K562 (cell line): Measurements from ENCODE around the gene NOTO. TPM values are rescaled to one million over a fixed set of nuclear protein-coding genes. Genes with fewer than 3 reads are reported as not detected.

Experiments
- ATAC-seq: fragments of 200-7000 bp; cut with Tn5 transposase; 3 replicates; pipeline ENCODE4 v1.9.1; 2020; ENCODE audit warnings: moderate library complexity
- BruUV-seq: library from RNA; stranded (reverse); fragments of 400-500 nt; replicated peaks from 2 replicates; lab custom pipeline; 2021; lab: Mats Ljungman, UMichigan
- CTCF ChIA-PET: fragments of 300-600 bp; formaldehyde crosslinking; extraction: SDS; loops from one replicate; lab custom pipeline; 2021; ENCODE audit warnings: low intra/inter-chr PET ratio; lab: Yijun Ruan, JAX
- POLR2A ChIA-PET: fragments of 300-600, 350-650 bp; sonication (Branson Sonifier 250); formaldehyde crosslinking; extraction: SDS; loops from one replicate; lab custom pipeline; 2021; ENCODE audit warnings: antibody characterized with exemption, inconsistent platforms; lab: Yijun Ruan, JAX
- DNase-seq, 4 experiments: peaks; one replicate each; pipeline versions ENCODE4 v3.0.0 to v3.0.0-alpha.2; 2011 to 2018; ENCODE audit warnings: low spot score in 3 of 4, mixed read lengths in 3 of 4; ENCODE audit errors: extremely low read depth in 1 of 4
- FAIRE-seq: peaks from 2 replicates; lab custom pipeline; 2011; peaks lifted over from hg19 to GRCh38; lab: Jason Lieb, UNC
- H2AFZ ChIP-seq: 2 replicates; pipeline ENCODE4 v1.6.0; 2011; ENCODE audit warnings: low read depth, low read length, control low read depth, inconsistent platforms
- H3K27ac ChIP-seq: fragments of 200-600 bp; 3 replicates; pipeline ENCODE4 v1.8.0; 2011; ENCODE audit warnings: low read depth, mild to moderate bottlenecking, control low read depth, inconsistent platforms, low read length, moderate library complexity, mixed read lengths; ENCODE audit errors: extremely low read depth
- H3K27me3 ChIP-seq, 2 experiments: fragments of 300-600 bp in 1 of 2; 2 replicates in 1 of 2; 3 replicates in 1 of 2; pipeline versions ENCODE4 v1.6.0 to v1.8.0; 2011; ENCODE audit warnings: inconsistent platforms in 2 of 2, low read length in 2 of 2, mild to moderate bottlenecking in 1 of 2, mixed read lengths in 1 of 2, moderate library complexity in 1 of 2; ENCODE audit not compliant: control insufficient read depth in 2 of 2, insufficient read depth in 2 of 2
- H3K36me3 ChIP-seq: fragments of 300-600 bp; 3 replicates; pipeline ENCODE4 v1.8.0; 2011; ENCODE audit warnings: mild to moderate bottlenecking, low read length, inconsistent platforms; ENCODE audit not compliant: control insufficient read depth, insufficient read depth
- H3K4me1 ChIP-seq, 2 experiments: fragments of 200-600 bp in 1 of 2; replicated peaks in 1 of 2; 2 replicates in 1 of 2; 3 replicates in 1 of 2; pipeline versions ENCODE4 v1.5.1 to v1.8.0; 2011; ENCODE audit warnings: inconsistent platforms in 2 of 2, low read length in 2 of 2, mild to moderate bottlenecking in 1 of 2, mixed read lengths in 1 of 2, moderate library complexity in 1 of 2; ENCODE audit not compliant: control insufficient read depth in 2 of 2, insufficient read depth in 2 of 2
- H3K4me2 ChIP-seq: 2 replicates; pipeline ENCODE4 v1.6.1; 2011; ENCODE audit warnings: low read length, control low read depth, inconsistent platforms, mixed read lengths; ENCODE audit not compliant: insufficient read depth
- H3K4me3 ChIP-seq: fragments of 200-600 bp; sonication (generic), shearing (Covaris generic); 2 replicates; pipeline ENCODE4 v1.5.1; 2016; ENCODE audit warnings: control low read depth, inconsistent platforms
- H3K79me2 ChIP-seq: fragments of 200-600 bp; 3 replicates; pipeline ENCODE4 v1.8.0; 2011; ENCODE audit warnings: low read length, inconsistent platforms; ENCODE audit not compliant: control insufficient read depth, insufficient read depth
- H3K9ac ChIP-seq, 2 experiments: 2 replicates each; pipeline versions ENCODE4 v1.6.0 to v1.6.1; 2011; ENCODE audit warnings: low read depth in 2 of 2, low read length in 2 of 2, control low read depth in 1 of 2, inconsistent platforms in 1 of 2, mild to moderate bottlenecking in 1 of 2, mixed read lengths in 1 of 2; ENCODE audit not compliant: insufficient read depth in 1 of 2
- H3K9me1 ChIP-seq: one replicate; pipeline ENCODE4 v1.6.0; 2011; ENCODE audit warnings: inconsistent platforms, mild to moderate bottlenecking, low read length, moderate library complexity; ENCODE audit not compliant: control insufficient read depth, insufficient read depth
- H3K9me3 ChIP-seq: replicated peaks from 2 replicates; pipeline ENCODE4 v1.5.1; 2011; ENCODE audit warnings: low read depth, low read length, inconsistent platforms; ENCODE audit not compliant: control insufficient read depth, insufficient read depth
- H4K20me1 ChIP-seq: replicated peaks from 2 replicates; pipeline ENCODE4 v1.6.1; 2011; ENCODE audit warnings: low read length, inconsistent platforms, mixed read lengths; ENCODE audit not compliant: control insufficient read depth, insufficient read depth
- WGBS: fragments of 100-300 bp; shearing (Covaris generic); methylation state at CpG from one replicate; pipeline ENCODE4 v1.1.6; 2016; ENCODE audit warnings: low coverage, mixed read lengths; ENCODE audit not compliant: insufficient coverage; ENCODE audit errors: missing lambda C conversion rate; 5-methylcytosine and 5-hydroxymethylcytosine counted together
- in situ Hi-C: fragments of 300-500 bp; cut with MboI; formaldehyde crosslinking; loops from 4 replicates; pipeline ENCODE4 v1.15.0; 2018; ENCODE audit warnings: inconsistent platforms, mixed read lengths
- intact Hi-C: fragments of 100-400 bp; cut with micrococcal nuclease; formaldehyde crosslinking; loops from 2 replicates; pipeline ENCODE4 v1.14.2; 2022
- polyA plus RNA-seq, 8 experiments: library from polyadenylated mRNA; depleted of rRNA in 4 of 8; stranded (reverse) in 5 of 8; unstranded in 3 of 8; fragments of >200 nt; fragmentation: Nextera tagmentation in 2 of 8; fragmentation: Illumina TruSeq in 1 of 8; extraction: Ambion mirVana in 2 of 8; extraction: Trizol in 1 of 8; gene quantifications; 2 replicates each; pipeline versions ENCODE4 v1.2.1 to v1.2.3, GENCODE V29; 2011 to 2014; ENCODE audit warnings: inconsistent platforms in 1 of 8, missing spikeins in 1 of 8
- total RNA-seq, 7 experiments: library from RNA; depleted of rRNA in 6 of 7; stranded (reverse); fragments of >200 nt in 6 of 7; fragmentation: Illumina TruSeq in 2 of 7; extraction: Trizol in 2 of 7; gene quantifications; 2 replicates each; pipeline versions ENCODE4 v1.2.1 to v1.2.3, GENCODE V29; 2011 to 2021; ENCODE audit warnings: low replicate concordance in 1 of 7
- TF ChIP-seq, protein P1 (sequence below): fragments of 450-650 bp; IDR thresholded peaks from 2 replicates; pipeline ENCODE4 v1.6.1; 2016; ENCODE audit warnings: mild to moderate bottlenecking, moderate library complexity
- TF ChIP-seq, protein P2 (sequence below): fragments of 200-800 bp; sonication (Bioruptor generic); IDR thresholded peaks from 2 replicates; pipeline ENCODE4 v1.6.1; 2017; ENCODE audit warnings: missing genetic modification characterization, missing compliant biosample characterization

The NOTO gene
- total and polyA plus RNA-seq, 9 of the 15 experiments (the other 6 are each of a cell fraction or from before 2014, with no cell fraction given) = not detected

DNA sequence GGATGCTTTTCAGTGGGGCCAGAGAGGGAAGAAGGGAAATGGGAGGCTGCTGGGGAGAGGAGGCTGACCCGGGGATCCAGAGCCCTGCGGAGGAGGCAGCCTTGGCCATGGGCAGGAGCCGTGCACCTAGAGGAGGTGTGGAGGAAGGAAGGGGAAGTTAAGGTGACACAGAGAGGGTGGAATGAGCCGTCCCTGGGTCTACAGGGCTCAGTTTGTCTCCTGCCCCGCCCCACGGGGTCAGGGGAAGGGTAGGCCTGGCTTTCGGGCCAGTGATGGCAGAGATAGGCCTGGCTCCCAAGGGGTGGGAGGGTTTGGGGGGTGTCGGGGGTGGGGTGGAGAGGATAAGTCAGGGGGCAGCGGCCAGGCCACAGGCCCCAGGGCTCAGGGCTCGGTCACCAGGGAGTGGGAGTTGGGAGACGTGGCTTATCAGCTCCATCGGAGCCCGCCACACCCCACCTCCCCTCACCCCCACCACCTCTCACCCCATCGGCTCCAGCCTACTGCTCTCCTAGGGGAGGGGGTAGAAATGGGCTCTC, 39.5 kb upstream of the NOTO start:
- Histone ChIP-seq H3K9me1 (no peaks in the 10 kb centered on the region), H3K36me3 (no peaks in the 10 kb centered on the region), H4K20me1 (no peaks in the 10 kb centered on the region), H3K4me1 (peaks cover 5% of the 10 kb centered on the region in 2 experiments; a peak in 3 of 5 replicates), H3K4me3 (no peak overlapping the region), H2AFZ (peak overlapping the region; percentile 40; the same call in 1 of the 2 replicates), H3K9ac (peak overlapping the region in 1 of 2 experiments; percentile 32; a peak in 1 of 4 replicates), H3K79me2 (no peaks in the 10 kb centered on the region), H3K27ac (no peak overlapping the region), H3K9me3 (no peaks in the 10 kb centered on the region), H3K4me2 (no peak overlapping the region), H3K27me3 (peaks cover 1 to 8% of the 10 kb centered on the region in 2 experiments; a peak in 3 of 5 replicates)
- POLR2A ChIA-PET = interaction anchor here (0.6 to 1.0 kb wide), 2 partner anchors 12 to 24 kb away, joined by 3 to 4 read pairs; no protein-coding TSS in a partner anchor
- TF ChIP-seq, protein P1, sequence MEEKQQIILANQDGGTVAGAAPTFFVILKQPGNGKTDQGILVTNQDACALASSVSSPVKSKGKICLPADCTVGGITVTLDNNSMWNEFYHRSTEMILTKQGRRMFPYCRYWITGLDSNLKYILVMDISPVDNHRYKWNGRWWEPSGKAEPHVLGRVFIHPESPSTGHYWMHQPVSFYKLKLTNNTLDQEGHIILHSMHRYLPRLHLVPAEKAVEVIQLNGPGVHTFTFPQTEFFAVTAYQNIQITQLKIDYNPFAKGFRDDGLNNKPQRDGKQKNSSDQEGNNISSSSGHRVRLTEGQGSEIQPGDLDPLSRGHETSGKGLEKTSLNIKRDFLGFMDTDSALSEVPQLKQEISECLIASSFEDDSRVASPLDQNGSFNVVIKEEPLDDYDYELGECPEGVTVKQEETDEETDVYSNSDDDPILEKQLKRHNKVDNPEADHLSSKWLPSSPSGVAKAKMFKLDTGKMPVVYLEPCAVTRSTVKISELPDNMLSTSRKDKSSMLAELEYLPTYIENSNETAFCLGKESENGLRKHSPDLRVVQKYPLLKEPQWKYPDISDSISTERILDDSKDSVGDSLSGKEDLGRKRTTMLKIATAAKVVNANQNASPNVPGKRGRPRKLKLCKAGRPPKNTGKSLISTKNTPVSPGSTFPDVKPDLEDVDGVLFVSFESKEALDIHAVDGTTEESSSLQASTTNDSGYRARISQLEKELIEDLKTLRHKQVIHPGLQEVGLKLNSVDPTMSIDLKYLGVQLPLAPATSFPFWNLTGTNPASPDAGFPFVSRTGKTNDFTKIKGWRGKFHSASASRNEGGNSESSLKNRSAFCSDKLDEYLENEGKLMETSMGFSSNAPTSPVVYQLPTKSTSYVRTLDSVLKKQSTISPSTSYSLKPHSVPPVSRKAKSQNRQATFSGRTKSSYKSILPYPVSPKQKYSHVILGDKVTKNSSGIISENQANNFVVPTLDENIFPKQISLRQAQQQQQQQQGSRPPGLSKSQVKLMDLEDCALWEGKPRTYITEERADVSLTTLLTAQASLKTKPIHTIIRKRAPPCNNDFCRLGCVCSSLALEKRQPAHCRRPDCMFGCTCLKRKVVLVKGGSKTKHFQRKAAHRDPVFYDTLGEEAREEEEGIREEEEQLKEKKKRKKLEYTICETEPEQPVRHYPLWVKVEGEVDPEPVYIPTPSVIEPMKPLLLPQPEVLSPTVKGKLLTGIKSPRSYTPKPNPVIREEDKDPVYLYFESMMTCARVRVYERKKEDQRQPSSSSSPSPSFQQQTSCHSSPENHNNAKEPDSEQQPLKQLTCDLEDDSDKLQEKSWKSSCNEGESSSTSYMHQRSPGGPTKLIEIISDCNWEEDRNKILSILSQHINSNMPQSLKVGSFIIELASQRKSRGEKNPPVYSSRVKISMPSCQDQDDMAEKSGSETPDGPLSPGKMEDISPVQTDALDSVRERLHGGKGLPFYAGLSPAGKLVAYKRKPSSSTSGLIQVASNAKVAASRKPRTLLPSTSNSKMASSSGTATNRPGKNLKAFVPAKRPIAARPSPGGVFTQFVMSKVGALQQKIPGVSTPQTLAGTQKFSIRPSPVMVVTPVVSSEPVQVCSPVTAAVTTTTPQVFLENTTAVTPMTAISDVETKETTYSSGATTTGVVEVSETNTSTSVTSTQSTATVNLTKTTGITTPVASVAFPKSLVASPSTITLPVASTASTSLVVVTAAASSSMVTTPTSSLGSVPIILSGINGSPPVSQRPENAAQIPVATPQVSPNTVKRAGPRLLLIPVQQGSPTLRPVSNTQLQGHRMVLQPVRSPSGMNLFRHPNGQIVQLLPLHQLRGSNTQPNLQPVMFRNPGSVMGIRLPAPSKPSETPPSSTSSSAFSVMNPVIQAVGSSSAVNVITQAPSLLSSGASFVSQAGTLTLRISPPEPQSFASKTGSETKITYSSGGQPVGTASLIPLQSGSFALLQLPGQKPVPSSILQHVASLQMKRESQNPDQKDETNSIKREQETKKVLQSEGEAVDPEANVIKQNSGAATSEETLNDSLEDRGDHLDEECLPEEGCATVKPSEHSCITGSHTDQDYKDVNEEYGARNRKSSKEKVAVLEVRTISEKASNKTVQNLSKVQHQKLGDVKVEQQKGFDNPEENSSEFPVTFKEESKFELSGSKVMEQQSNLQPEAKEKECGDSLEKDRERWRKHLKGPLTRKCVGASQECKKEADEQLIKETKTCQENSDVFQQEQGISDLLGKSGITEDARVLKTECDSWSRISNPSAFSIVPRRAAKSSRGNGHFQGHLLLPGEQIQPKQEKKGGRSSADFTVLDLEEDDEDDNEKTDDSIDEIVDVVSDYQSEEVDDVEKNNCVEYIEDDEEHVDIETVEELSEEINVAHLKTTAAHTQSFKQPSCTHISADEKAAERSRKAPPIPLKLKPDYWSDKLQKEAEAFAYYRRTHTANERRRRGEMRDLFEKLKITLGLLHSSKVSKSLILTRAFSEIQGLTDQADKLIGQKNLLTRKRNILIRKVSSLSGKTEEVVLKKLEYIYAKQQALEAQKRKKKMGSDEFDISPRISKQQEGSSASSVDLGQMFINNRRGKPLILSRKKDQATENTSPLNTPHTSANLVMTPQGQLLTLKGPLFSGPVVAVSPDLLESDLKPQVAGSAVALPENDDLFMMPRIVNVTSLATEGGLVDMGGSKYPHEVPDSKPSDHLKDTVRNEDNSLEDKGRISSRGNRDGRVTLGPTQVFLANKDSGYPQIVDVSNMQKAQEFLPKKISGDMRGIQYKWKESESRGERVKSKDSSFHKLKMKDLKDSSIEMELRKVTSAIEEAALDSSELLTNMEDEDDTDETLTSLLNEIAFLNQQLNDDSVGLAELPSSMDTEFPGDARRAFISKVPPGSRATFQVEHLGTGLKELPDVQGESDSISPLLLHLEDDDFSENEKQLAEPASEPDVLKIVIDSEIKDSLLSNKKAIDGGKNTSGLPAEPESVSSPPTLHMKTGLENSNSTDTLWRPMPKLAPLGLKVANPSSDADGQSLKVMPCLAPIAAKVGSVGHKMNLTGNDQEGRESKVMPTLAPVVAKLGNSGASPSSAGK = no peak
- TF ChIP-seq, protein P2, sequence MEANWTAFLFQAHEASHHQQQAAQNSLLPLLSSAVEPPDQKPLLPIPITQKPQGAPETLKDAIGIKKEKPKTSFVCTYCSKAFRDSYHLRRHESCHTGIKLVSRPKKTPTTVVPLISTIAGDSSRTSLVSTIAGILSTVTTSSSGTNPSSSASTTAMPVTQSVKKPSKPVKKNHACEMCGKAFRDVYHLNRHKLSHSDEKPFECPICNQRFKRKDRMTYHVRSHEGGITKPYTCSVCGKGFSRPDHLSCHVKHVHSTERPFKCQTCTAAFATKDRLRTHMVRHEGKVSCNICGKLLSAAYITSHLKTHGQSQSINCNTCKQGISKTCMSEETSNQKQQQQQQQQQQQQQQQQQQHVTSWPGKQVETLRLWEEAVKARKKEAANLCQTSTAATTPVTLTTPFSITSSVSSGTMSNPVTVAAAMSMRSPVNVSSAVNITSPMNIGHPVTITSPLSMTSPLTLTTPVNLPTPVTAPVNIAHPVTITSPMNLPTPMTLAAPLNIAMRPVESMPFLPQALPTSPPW = peak; percentile 67
- DNase-seq = peak; percentile 32 to 60 (median 56)
- no TSS peak for BruUV-seq
- ATAC-seq = peak; percentile 50
- intact Hi-C loops = loop anchor here (1.0 to 5.0 kb wide), 4 partner anchors 14 to 391 kb away; no protein-coding TSS in a partner anchor
- FAIRE-seq = no peak
- 12% methylated on average over 8 of the region's 14 CpGs for WGBS
- in situ Hi-C loops = loop anchor here (5.0 kb wide), 2 partner anchors 176 to 271 kb away; no protein-coding TSS in a partner anchor
- CTCF ChIA-PET = interaction anchor here (0.6 to 2.5 kb wide), 7 partner anchors 15 to 303 kb away, joined by 3 to 26 read pairs (median 6); no protein-coding TSS in a partner anchor
